Neural cell (in vitro differentiated cells): Measurements from ENCODE around the gene CALCR. TPM values are rescaled to one million over a fixed set of nuclear protein-coding genes. Genes with fewer than 3 reads are reported as not detected.

ENCODE experiments used
- H2AFZ ChIP-seq: fragments of 200-600, 300-800 bp; sonication (generic), shearing (Covaris generic); 2 replicates; pipeline ENCODE4 v1.6.0; 2014; ENCODE audit warnings: low read depth, mild to moderate bottlenecking, antibody characterized with exemption, low read length, moderate library complexity
- H3F3A ChIP-seq: fragments of 200-600 bp; shearing (Covaris generic); 2 replicates; pipeline ENCODE4 v1.6.1; 2016; ENCODE audit warnings: mild to moderate bottlenecking, moderate library complexity, mixed read lengths, antibody characterized with exemption, low read length; ENCODE audit not compliant: insufficient read depth, poor library complexity, severe bottlenecking
- H3K27ac ChIP-seq: fragments of 200-600, 300-800 bp; sonication (generic), shearing (Covaris generic); 2 replicates; pipeline ENCODE4 v1.5.1; 2014; ENCODE audit warnings: mild to moderate bottlenecking, low read length, moderate library complexity
- H3K27me3 ChIP-seq: fragments of 300-800, 200-600 bp; sonication (generic), shearing (Covaris generic); 2 replicates; pipeline ENCODE4 v1.6.0; 2014; ENCODE audit warnings: mild to moderate bottlenecking, low read depth, low read length, moderate library complexity; ENCODE audit not compliant: insufficient read depth
- H3K36me3 ChIP-seq: fragments of 300-800, 200-600 bp; sonication (generic), shearing (Covaris generic); 2 replicates; pipeline ENCODE4 v1.5.1; 2014; ENCODE audit warnings: mild to moderate bottlenecking, antibody characterized with exemption, low read length, moderate library complexity; ENCODE audit not compliant: insufficient read depth
- H3K4me2 ChIP-seq: fragments of 300-800, 200-600 bp; sonication (generic), shearing (Covaris generic); 2 replicates; pipeline ENCODE4 v1.6.0; 2014; ENCODE audit warnings: mild to moderate bottlenecking, low read length
- H3K4me3 ChIP-seq: fragments of 300-800, 200-600 bp; sonication (generic), shearing (Covaris generic); 2 replicates; pipeline ENCODE4 v1.5.1; 2014; ENCODE audit warnings: mild to moderate bottlenecking, low read length, moderate library complexity
- H3K79me2 ChIP-seq: fragments of 200-600 bp; shearing (Covaris generic); replicated peaks from 2 replicates; pipeline ENCODE4 v1.6.0; 2014; ENCODE audit warnings: mild to moderate bottlenecking, low read length, moderate library complexity; ENCODE audit not compliant: insufficient read depth
- H3K9ac ChIP-seq: fragments of 300-800, 200-600 bp; sonication (generic), shearing (Covaris generic); 2 replicates; pipeline ENCODE4 v1.6.1; 2016; ENCODE audit warnings: mild to moderate bottlenecking, low read length, mixed read lengths
- H3K9me2 ChIP-seq: fragments of 200-600 bp; shearing (Covaris generic); 2 replicates; pipeline ENCODE4 v1.6.1; 2016; ENCODE audit warnings: mild to moderate bottlenecking, low read length, mixed read lengths; ENCODE audit not compliant: insufficient read depth
- H3K9me3 ChIP-seq: fragments of 200-600, 300-800 bp; sonication (generic), shearing (Covaris generic); 2 replicates; pipeline ENCODE4 v1.6.1; 2016; ENCODE audit warnings: mild to moderate bottlenecking, mixed run types, low read length, moderate library complexity, mixed read lengths
- H4K20me1 ChIP-seq: fragments of 200-600 bp; shearing (Covaris generic); 2 replicates; pipeline ENCODE4 v1.6.1; 2016; ENCODE audit warnings: mild to moderate bottlenecking, mixed run types; ENCODE audit not compliant: insufficient read depth
- EP300 ChIP-seq: fragments of 450-650 bp; conservative IDR thresholded peaks from 2 replicates; pipeline ENCODE4 v1.6.1; 2014; ENCODE audit warnings: antibody characterized with exemption, mild to moderate bottlenecking, moderate library complexity; ENCODE audit not compliant: poor library complexity, severe bottlenecking
- EZH2 ChIP-seq: fragments of 200-600, 300-800 bp; shearing (Covaris generic), sonication (generic); IDR thresholded peaks from 2 replicates; pipeline ENCODE4 v1.6.1; 2014; ENCODE audit warnings: antibody characterized with exemption, low read length, borderline replicate concordance, mild to moderate bottlenecking; ENCODE audit not compliant: insufficient read depth, poor library complexity, severe bottlenecking
- MXI1 ChIP-seq: fragments of 450-650 bp; conservative IDR thresholded peaks from 2 replicates; pipeline ENCODE4 v1.6.1; 2014; ENCODE audit warnings: antibody characterized with exemption, mild to moderate bottlenecking; ENCODE audit not compliant: poor library complexity, severe bottlenecking
- POLR2AphosphoS5 ChIP-seq: IDR thresholded peaks from 2 replicates; pipeline ENCODE4 v1.6.1; 2012
- RAD21 ChIP-seq: fragments of 450-650 bp; conservative IDR thresholded peaks from 2 replicates; pipeline ENCODE4 v1.6.1; 2014; ENCODE audit warnings: antibody characterized with exemption, mild to moderate bottlenecking, moderate library complexity
- REST ChIP-seq: IDR thresholded peaks from 2 replicates; pipeline ENCODE4 v1.6.1; 2012; ENCODE audit warnings: borderline replicate concordance
- SMC3 ChIP-seq: fragments of 450-650 bp; conservative IDR thresholded peaks from 2 replicates; pipeline ENCODE4 v1.6.1; 2014; ENCODE audit warnings: antibody characterized with exemption, mild to moderate bottlenecking, moderate library complexity; ENCODE audit not compliant: poor library complexity
- TAF1 ChIP-seq: IDR thresholded peaks from 2 replicates; pipeline ENCODE4 v1.6.1; 2012; ENCODE audit warnings: low read depth
- polyA plus RNA-seq: library from polyadenylated mRNA; depleted of rRNA; stranded (reverse); fragments of >200 nt; gene quantifications from 2 replicates; pipeline ENCODE4 v1.2.3, GENCODE V29; 2014
- TF ChIP-seq, protein P1 (sequence below): fragments of 450-650 bp; IDR thresholded peaks from 2 replicates; pipeline ENCODE4 v1.5.1; 2014; ENCODE audit warnings: antibody characterized with exemption, mild to moderate bottlenecking, moderate library complexity; ENCODE audit not compliant: poor library complexity, severe bottlenecking

Gene CALCR
- polyA plus RNA-seq, 1 donor from 2014 or later = 3.6 TPM

DNA sequence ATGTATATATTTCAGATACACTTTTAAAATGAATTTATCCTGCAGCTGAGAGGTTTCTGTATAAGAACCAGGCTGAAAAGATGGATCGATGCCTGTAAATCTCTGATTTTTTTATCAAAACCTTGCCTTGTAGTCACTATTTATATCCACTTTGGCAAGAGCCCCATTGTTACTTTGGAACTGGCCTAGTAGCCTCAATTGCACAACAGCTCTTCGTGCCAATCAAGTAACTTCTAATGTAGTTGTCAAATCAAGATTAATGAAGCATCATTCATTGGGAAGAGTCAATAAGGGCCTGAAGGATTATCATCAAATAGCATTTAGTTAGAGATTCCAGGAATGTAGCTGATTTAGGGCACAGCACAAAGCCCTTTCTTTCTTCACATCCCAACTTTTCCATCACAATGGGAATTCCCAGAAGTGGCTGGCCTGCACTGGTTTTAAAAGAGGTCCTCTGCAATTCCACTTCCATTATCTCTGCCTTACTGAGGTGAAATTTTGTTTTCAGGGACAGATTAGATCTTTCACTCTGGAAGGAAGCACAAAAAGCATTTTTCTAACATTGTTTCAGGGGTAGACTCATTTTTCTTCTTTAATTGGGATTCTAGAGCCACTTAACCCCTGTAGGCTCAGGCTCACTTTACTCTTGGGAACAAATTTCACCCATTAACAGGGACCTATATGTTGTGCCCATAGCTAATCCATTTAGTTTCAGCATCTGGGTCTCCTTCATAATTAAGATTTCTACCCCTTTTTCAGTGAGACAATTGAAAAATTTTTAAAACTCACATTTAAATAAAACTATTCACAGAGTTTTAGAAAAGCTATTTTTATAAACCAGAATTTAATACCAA lies 97.8 kb downstream of the CALCR start:
- Histone ChIP-seq H3K4me2 (no peak overlapping the region), H2AFZ (no peak overlapping the region), H3K36me3 (no peaks in the 10 kb centered on the region), H3K9me2 (no peaks in the 10 kb centered on the region), H3K9me3 (no peaks in the 10 kb centered on the region), H3K27ac (no peak overlapping the region), H3K79me2 (no peaks in the 10 kb centered on the region), H3K4me3 (no peak overlapping the region), H3F3A (peaks cover 3% of the 10 kb centered on the region), H3K27me3 (no peaks in the 10 kb centered on the region), H3K9ac (no peak overlapping the region), H4K20me1 (no peaks in the 10 kb centered on the region)
- TF ChIP-seq TAF1 = no peak
- no peak for TF ChIP-seq EZH2
- TF ChIP-seq EP300 = no peak
- no peak for TF ChIP-seq REST
- TF ChIP-seq, protein P1, sequence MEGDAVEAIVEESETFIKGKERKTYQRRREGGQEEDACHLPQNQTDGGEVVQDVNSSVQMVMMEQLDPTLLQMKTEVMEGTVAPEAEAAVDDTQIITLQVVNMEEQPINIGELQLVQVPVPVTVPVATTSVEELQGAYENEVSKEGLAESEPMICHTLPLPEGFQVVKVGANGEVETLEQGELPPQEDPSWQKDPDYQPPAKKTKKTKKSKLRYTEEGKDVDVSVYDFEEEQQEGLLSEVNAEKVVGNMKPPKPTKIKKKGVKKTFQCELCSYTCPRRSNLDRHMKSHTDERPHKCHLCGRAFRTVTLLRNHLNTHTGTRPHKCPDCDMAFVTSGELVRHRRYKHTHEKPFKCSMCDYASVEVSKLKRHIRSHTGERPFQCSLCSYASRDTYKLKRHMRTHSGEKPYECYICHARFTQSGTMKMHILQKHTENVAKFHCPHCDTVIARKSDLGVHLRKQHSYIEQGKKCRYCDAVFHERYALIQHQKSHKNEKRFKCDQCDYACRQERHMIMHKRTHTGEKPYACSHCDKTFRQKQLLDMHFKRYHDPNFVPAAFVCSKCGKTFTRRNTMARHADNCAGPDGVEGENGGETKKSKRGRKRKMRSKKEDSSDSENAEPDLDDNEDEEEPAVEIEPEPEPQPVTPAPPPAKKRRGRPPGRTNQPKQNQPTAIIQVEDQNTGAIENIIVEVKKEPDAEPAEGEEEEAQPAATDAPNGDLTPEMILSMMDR = no peak
- TF ChIP-seq POLR2AphosphoS5 = no peak
- no peak for TF ChIP-seq SMC3
- no peak for TF ChIP-seq RAD21
- TF ChIP-seq MXI1 = no peak

DNA sequence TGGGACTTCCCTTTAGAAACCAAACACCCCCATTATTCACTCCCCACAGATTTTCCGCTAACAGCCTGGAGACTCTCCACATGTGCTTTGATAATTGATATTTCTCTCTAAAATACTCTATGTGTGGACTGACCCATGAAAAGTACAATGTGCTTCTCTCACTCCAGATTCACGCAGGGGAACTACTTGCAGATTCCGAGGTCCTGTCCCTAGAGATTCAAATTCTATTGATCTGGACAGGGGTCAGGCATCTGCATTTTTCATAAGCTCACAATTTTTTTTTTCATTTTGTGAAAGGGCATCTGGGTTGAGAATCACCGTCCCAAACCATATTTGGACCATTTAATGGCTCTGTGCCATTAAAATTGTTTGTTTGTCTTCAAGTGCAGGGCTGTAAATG lies 98.7 kb downstream of the CALCR start:
- H3K36me3 ChIP-seq = no peaks in the 10 kb centered on the region
- no peaks in the 10 kb centered on the region for H3K27me3 ChIP-seq
- no peaks in the 10 kb centered on the region for H3K9me3 ChIP-seq
- H4K20me1 ChIP-seq = no peaks in the 10 kb centered on the region
- H3F3A ChIP-seq = peaks cover 3% of the 10 kb centered on the region
- H3K27ac ChIP-seq = no peak overlapping the region
- no peaks in the 10 kb centered on the region for H3K9me2 ChIP-seq
- H3K4me3 ChIP-seq = no peak overlapping the region
- H3K4me2 ChIP-seq = no peak overlapping the region
- no peaks in the 10 kb centered on the region for H3K79me2 ChIP-seq
- TF ChIP-seq, protein P1 = no peak
- TF ChIP-seq REST (no peak), EZH2 (no peak), EP300 (no peak), MXI1 (no peak), SMC3 (no peak), RAD21 (no peak), POLR2AphosphoS5 (no peak), TAF1 (no peak)
- no peak overlapping the region for H2AFZ ChIP-seq
- no peak overlapping the region for H3K9ac ChIP-seq
